Stromal cell of bone marrow (primary cell): ENCODE measurements around the gene MARK2.
A peak's percentile ranks its signal among the peaks of the same experiment; 100 is the strongest.

ENCODE experiments used
- DNase-seq: peaks from one replicate; pipeline ENCODE4 v3.0.0-alpha.2; 2012; ENCODE audit warnings: low read depth

MARK2 gene

GRCh38 chr11:63882555-63883242 lies 43.8 kb downstream of the MARK2 start:
- DNase-seq = no peak

- DNase-seq = no peak
Observed at GRCh38 chr11:63883791-63884190, 44.9 kb downstream of the MARK2 start.

DNA sequence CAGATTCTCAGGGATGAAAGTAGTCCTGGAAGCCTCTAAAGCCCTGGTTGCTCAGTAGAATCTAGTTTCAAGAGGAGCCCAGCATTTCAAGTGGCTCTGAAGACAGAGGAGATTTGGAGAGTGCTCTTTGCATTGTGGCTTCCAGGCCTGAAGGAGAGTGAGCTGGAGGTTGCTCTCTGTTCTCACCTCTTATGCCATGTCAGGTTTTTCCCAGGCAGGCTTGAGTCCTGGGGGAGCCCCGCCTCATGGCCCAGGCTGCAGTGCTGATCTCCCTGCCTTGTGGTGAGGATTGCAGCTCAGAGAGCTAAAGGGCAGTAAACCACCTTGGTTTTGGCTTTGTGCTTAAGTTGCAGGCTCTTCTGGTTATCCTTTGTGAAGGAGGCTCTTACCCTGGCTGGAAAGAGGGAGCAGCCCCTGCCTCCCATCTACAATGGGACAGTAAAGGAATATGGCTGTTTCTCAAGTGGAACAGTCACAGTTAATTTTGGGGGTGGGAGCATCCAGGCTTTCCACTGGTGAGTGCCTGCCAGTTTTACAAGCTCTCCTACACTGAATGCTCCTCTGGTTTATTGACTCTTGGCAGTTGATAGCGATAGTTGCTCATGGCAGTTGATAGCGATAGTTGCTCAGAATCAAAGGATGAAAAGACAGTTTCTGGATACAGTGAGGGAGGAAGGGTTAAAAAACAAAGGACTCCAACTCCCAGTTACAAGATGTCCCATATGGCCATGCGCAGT lies 45.5 kb downstream of the MARK2 start:
- no peak for DNase-seq

GRCh38 chr11:63887386-63887999 lies 48.6 kb downstream of the MARK2 start:
- no peak for DNase-seq

DNA sequence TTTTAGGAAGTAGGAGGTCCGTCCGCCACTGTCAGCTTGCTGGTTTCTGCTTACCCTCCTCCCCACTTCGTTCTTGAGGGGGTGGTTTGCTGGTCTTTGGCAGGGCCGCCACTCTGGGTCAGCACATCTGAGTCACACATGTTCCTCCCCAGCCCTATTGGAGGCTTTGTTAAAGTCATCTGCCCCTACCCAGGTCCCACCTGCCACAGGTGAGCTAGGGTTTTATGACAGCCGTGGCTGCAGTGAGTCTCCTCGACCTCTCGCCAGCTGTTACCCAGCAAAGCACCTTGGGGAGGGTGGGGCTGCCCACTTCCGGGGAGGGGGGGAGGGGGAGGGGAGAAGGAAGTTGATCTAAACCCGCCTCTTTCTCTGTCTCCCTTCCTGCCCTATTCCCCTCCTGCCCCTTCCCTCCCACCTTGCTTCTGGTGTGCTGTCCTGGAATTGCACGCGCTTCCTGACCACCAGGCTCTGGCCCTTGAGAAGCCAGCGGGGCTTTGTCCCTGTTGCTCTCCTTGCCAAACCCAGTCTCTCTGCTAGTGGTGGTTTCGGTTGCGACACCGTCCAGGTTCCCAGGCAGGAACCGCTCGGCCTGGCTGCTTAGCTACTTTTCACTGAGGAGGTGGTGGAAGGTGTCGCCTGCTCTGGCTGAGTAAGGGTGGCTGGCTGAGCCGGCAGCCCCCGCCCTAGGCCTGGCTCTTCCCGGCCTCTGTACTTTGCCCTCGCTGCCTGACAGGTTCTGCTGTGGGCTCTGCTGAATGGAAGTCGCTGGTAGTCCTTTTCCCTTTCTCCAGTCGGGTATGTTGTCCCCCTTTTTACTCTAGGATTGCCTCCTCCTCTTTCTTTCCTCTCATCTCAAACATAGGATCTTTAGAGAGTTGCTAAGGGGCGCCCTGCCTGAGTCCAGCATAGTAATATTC lies 49.5 kb downstream of the MARK2 start:
- DNase-seq = peak; percentile 47

DNA sequence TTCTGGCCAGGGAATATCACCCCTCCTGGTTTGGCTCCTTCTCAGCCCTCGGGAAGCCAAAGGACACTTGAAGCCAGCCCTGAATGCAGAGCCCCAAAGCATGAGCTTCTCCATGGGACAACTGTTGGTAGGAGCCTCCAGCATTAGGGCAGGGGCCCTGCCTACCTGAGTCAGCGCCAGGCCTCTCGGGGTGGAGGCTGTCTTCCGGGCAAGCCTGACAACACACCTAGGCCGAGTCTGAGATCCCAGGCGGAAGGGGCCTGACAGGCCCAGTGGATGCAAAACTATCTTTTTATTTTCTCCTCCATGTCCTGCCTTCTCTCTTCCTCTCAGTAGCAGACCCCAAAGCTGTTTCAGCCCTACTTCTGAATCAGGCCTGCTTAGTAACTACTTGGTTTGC lies 50.4 kb downstream of the MARK2 start:
- DNase-seq = no peak

DNA sequence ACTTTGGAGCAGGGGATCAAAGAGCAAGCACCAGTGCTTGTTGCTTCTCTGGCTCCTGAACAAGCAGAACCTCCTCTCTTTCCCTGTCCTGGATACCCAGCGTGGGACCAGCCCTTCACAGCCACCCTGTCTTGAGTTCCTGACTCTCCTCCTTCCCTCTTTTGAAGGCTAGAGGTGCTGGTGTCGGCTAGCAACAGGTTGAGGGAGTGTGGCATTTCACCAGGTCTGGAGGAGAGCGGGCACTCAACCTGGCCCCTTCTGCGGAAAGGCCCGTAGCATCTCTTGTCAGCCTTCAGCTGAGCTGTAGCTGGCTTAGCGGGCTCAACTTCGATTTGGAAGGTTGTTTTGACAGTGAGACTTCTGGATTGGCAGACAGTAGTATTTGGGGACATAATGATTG lies 51.5 kb downstream of the MARK2 start:
- no peak for DNase-seq

- no peak for DNase-seq
Observed at GRCh38 chr11:63892228-63892627, 53.3 kb downstream of the MARK2 start.

DNA sequence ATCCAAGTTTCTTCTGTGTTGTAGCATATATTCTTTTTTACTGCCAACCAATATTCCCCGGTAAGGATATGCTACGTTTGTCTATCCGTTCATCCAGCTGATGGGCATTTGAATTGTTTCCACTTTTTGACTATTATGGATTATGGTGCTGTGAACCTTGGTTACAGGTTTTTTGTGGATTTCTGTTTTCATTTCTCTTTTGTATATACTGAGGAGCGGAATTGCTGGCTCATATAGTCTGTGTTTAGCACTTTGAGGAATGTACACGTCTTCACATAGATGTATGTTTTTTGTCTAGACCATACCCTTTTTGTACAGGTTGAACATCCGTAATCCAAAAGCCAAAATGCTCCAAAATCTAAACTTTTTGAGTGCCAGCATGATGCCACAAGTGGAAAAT lies 54.4 kb downstream of the MARK2 start:
- no peak for DNase-seq

GRCh38 chr11:63896071-63896470 lies 57.2 kb downstream of the MARK2 start:
- no peak for DNase-seq

- DNase-seq = no peak
Observed at GRCh38 chr11:63897459-63898146, 58.7 kb downstream of the MARK2 start.

GRCh38 chr11:63901660-63902059 lies 62.8 kb downstream of the MARK2 start:
- DNase-seq = no peak

- no peak for DNase-seq
Observed at GRCh38 chr11:63903884-63904283, 65.0 kb downstream of the MARK2 start.

DNA sequence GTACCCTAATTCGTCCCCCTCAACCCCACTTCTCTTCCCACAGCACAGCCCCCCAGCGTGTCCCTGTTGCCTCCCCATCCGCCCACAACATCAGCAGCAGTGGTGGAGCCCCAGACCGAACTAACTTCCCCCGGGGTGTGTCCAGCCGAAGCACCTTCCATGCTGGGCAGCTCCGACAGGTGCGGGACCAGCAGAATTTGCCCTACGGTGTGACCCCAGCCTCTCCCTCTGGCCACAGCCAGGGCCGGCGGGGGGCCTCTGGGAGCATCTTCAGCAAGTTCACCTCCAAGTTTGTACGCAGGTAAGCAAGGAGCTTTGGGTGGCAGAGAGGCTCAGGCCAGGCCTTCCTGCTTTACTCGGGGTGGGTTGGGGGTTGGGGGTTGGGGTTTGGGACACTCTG lies 65.8 kb downstream of the MARK2 start:
- DNase-seq = no peak

DNA sequence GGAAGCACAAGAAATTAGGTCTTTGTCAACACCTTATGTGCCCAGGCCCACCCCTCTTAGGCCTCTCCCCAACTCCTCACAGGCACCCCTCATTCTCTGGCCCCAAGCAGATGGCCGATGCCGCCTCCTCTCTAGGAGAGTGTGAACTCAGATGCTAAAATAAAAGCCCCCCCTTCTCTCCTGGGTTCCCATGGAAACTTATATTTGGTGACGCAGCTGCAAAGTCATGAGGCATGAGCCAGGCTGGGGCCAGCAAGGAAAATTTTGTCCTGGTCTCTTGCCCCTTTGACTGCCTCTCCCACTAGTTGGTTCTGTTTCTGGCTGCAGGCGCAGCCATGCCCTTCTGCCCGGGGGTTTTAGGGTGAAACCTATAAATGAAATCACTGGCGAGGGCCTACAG lies 66.3 kb downstream of the MARK2 start:
- DNase-seq = no peak

DNA sequence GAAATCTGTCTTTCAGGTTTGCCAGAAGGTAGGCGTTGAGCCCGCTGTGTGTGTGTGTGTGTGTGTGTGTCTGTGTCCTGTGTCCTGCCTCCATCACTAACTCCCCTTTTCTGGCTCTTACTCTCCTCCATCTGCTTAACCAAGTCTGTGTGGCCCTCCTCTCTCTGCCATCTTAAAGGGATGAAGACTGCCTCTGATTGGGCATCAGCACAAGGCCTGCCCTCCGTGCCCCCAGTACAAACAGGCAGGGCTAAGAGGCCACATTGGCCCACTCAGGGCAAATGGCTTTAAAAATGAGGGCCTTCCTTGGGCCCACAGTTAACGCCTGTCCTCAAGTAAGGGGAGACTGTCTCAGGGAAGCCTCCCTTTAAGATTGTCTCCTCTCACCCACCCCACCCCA lies 67.2 kb downstream of the MARK2 start:
- no peak for DNase-seq

GRCh38 chr11:63906585-63906984 lies 67.7 kb downstream of the MARK2 start:
- DNase-seq = no peak

GRCh38 chr11:63907063-63907462 lies 68.2 kb downstream of the MARK2 start:
- no peak for DNase-seq

DNA sequence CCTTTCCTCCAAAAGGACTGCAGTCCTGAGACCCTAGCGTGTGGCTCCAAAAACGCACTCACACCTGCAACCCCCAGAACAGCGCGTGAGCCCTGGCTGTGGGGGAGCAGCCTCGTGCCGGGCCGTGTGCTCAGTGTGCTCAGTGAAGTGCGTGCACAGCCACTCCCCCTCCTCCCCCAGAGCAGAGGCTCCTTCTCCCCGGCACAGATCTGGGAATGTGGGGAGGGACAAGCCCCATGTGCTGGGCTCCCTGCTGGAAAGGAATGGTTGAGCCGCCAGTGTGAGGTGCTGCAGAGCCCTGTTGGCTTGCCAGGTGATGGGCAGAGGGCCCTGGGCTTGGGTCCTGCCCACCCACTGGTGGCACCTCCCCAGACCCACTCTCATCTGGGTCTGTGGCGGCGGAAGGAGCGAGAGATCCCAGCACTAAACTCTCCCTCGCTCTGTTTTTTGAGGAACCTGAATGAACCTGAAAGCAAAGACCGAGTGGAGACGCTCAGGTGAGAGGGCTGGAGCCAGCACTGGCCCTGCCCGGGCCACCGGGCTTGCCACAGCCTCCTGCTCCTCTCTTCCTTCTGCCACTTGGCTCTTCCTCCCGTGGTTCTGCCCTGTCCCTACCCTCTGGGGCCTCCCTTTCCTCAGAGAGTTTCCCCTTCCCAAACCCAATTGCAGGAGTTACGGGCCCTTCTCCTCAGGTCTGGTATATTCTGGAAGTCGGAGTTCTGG lies 69.1 kb downstream of the MARK2 start:
- no peak for DNase-seq

GRCh38 chr11:63908631-63909401 lies 69.9 kb downstream of the MARK2 start:
- no peak for DNase-seq
